K562 (cell line): ENCODE data around the gene NECAB2. TPM values are rescaled to one million over a fixed set of nuclear protein-coding genes. Genes with fewer than 3 reads are reported as not detected.

Experiments
- AFF4 ChIP-seq: sonication (generic); formaldehyde crosslinking; IDR thresholded peaks from 2 replicates; pipeline ENCODE4 v1.8.0; 2023; ENCODE audit warnings: mild to moderate bottlenecking, missing genetic modification reagents
- BHLHE40 ChIP-seq: IDR thresholded peaks from 2 replicates; pipeline ENCODE4 v1.6.1; 2011; ENCODE audit warnings: low read length, improper control_type of control experiment
- CBX5 ChIP-seq: IDR thresholded peaks from 2 replicates; pipeline ENCODE4 v1.6.1; 2014; ENCODE audit warnings: low read depth, borderline replicate concordance
- DPF2 ChIP-seq: fragments of 450-650 bp; IDR thresholded peaks from 2 replicates; pipeline ENCODE4 v1.6.1; 2016
- SRF ChIP-seq, 2 experiments: fragments of 250-450, 450-650 bp in 1 of 2; sonication (Bioruptor Pico) in 1 of 2; sonication (generic) in 1 of 2; formaldehyde crosslinking; IDR thresholded peaks; 2 replicates each; pipeline versions ENCODE4 v1.5.0 to v1.5.1; 2020 to 2022; ENCODE audit warnings: mild to moderate bottlenecking in 1 of 2, missing genetic modification reagents in 1 of 2
- UBTF ChIP-seq, 2 experiments: IDR thresholded peaks; 2 replicates each; pipeline ENCODE4 v1.6.1; 2012; ENCODE audit warnings: improper control_type of control experiment in 2 of 2, low read depth in 2 of 2, low read length in 2 of 2, borderline replicate concordance in 1 of 2
- VEZF1 ChIP-seq: fragments of 200-800 bp; sonication (Bioruptor generic); IDR thresholded peaks from 2 replicates; pipeline ENCODE4 v1.6.1; 2017; ENCODE audit warnings: missing genetic modification characterization, missing compliant biosample characterization
- ZNF133 ChIP-seq: fragments of 250-450 bp; sonication (Bioruptor Pico); IDR thresholded peaks from 2 replicates; pipeline ENCODE4 v1.4.0; 2020; ENCODE audit warnings: mild to moderate bottlenecking
- ZNF318 ChIP-seq, 2 experiments: fragments of 450-650 bp; IDR thresholded peaks; 2 replicates each; pipeline ENCODE4 v1.6.1; 2016; ENCODE audit warnings: mild to moderate bottlenecking in 2 of 2, borderline replicate concordance in 1 of 2, low read depth in 1 of 2, moderate library complexity in 1 of 2
- polyA plus RNA-seq, 8 experiments: library from polyadenylated mRNA; depleted of rRNA in 4 of 8; stranded (reverse) in 5 of 8; unstranded in 3 of 8; fragments of >200 nt; fragmentation: Nextera tagmentation in 2 of 8; fragmentation: Illumina TruSeq in 1 of 8; extraction: Ambion mirVana in 2 of 8; extraction: Trizol in 1 of 8; gene quantifications; 2 replicates each; pipeline versions ENCODE4 v1.2.1 to v1.2.3, GENCODE V29; 2011 to 2014; ENCODE audit warnings: inconsistent platforms in 1 of 8, missing spikeins in 1 of 8
- total RNA-seq, 7 experiments: library from RNA; depleted of rRNA in 6 of 7; stranded (reverse); fragments of >200 nt in 6 of 7; fragmentation: Illumina TruSeq in 2 of 7; extraction: Trizol in 2 of 7; gene quantifications; 2 replicates each; pipeline versions ENCODE4 v1.2.1 to v1.2.3, GENCODE V29; 2011 to 2021; ENCODE audit warnings: low replicate concordance in 1 of 7

NECAB2 gene
- total and polyA plus RNA-seq, 9 of the 15 experiments (the other 6 are each of a cell fraction or from before 2014, with no cell fraction given): 0.03 to 0.28 TPM; not detected in 7

- TF ChIP-seq ZNF318 (IDR thresholded peaks at IDR 0.05; ENCODE audit: borderline replicate concordance in 1 of 2, low read depth in 1 of 2) (no peak), BHLHE40 (peak; percentile 17; the same call in 1 of the 2 replicates), CBX5 (no peak), UBTF (IDR thresholded peaks at IDR 0.05; ENCODE audit: borderline replicate concordance in 1 of 2, low read depth in 2 of 2, low read length in 2 of 2) (no peak), VEZF1 (no peak), ZNF133 (CRISPR knock-in tag) (no peak), DPF2 (no peak), AFF4 (no peak), SRF (CRISPR knock-in tag; IDR thresholded peaks at IDR 0.05) (no peak)
Observed at GRCh38 chr16:83956336-83957289, 11.4 kb upstream of the NECAB2 start (continued).
